DLD1 (cell line): Measurements from ENCODE around the gene CERS6.
"Not testable (repeated sequence)": the region's sequence is repeated elsewhere in the genome, so short reads cannot be mapped to it uniquely, and the experiment has no call there.

Experiments used
- in situ Hi-C: cut with HindIII; loops from 2 replicates; pipeline ENCODE4 v1.10.0; 2017; ENCODE audit warnings: low sequenced_read_pairs

Gene CERS6, protein sequence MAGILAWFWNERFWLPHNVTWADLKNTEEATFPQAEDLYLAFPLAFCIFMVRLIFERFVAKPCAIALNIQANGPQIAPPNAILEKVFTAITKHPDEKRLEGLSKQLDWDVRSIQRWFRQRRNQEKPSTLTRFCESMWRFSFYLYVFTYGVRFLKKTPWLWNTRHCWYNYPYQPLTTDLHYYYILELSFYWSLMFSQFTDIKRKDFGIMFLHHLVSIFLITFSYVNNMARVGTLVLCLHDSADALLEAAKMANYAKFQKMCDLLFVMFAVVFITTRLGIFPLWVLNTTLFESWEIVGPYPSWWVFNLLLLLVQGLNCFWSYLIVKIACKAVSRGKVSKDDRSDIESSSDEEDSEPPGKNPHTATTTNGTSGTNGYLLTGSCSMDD

DNA sequence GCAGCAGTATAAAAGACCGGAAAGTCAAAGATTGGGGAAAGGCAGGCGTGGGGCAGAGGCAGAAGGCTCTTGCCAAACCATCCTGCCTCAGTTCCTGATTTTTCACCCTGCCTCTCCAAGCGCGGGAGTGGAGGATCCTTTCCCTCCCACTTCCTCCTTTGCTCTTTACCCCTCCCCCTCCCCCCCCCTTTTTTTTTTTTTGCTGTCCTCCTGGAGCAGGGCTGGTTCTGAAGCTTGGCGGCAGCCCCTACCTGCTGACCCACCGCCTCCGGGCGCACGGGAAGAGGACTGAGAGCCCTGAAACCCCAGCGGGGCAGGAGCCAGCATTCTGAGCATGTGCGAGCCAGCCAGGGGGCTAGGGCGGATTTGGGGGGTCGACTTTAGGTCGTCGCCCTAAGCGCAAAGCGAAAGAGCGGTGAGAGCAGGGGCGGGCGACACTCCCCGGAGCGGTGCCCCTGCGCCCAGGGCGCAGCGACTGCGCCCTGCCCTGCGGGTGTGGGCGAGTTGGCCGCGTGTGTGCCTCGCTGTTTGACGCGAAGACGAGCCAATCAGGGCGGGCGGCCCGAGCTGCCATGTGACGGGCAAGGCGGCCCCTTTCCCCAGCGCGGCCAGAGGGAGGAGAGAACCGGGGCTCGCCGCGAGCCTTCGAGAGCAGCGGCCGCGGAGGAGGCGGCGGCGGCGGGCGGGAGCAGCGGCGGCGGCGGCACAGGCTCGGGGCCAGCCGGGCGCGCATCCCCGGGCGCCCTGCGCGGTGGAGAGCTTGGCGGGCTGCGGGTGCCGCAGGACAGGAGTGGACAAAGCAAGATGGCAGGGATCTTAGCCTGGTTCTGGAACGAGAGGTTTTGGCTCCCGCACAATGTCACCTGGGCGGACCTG, at the start of gene CERS6:
Gene CERS6 (plus strand): TSS at position 628 of the 876 bp plus-strand sequence. CDS start 177 bp downstream, at position 805.
- in situ Hi-C loops = no loop called here

DNA sequence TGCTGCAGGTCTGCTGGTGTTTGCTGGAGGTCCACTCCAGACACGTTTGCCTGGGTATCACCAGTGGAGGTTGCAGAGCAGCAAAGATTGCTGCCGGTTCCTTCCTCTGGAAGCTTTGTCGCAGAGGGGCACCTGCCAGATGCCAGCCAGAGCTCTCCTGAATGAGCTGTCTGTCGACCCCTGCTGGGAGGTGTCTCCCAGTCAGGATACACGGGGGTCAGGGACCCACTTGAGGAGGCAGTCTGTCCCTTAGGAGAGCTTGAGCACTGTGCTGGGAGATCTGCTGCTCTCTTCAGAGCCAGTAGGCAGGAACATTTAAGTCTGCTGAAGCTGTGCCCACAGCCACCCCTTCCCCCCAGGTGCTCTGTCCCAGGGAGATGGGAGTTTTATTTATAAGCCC, 43.8 kb upstream of the CERS6 start:
- in situ Hi-C loops = not testable (repeated sequence)

DNA sequence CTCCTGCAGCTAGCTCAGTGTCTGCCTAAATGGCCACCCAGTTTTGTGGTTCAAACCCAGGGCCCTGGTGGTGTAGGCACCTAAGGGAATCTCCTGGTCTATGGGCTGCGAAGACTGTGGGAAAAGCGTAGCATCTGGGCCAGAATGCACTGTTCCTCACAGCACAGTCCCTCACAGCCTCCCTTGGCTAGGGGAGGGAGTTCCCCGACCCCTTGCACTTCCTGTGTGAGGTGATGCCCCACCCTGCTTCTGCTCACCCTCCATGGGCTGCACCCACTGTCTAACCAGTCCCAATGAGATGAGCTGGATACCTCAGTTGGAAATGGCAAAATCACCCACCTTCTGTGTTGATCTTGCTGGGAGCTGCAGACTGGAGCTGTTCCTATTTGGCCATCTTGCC, 43.0 kb upstream of the CERS6 start:
- in situ Hi-C loops = not testable (repeated sequence)

DNA sequence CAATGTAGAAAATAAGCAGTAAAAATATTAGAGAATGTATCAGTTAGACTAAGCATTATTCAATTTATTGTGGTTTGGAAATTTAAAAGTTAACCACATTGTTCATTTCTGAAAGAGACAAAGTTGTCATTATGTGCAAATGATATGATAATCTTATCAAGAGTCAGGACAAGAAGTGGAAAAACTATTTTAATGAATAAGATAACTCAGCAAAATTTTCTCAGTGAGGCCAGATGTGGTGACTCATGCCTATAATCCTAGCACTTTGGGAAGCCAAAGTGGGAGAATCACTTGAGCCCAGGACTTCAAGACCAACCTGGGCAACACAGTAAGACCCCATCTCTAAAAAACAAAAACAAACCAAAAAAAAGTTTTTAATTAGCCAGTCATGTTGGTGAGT, 39.5 kb upstream of the CERS6 start:
- in situ Hi-C loops = no loop called here

GRCh38 chr2:168422584-168422983, 33.5 kb upstream of the CERS6 start:
- in situ Hi-C loops = no loop called here

DNA sequence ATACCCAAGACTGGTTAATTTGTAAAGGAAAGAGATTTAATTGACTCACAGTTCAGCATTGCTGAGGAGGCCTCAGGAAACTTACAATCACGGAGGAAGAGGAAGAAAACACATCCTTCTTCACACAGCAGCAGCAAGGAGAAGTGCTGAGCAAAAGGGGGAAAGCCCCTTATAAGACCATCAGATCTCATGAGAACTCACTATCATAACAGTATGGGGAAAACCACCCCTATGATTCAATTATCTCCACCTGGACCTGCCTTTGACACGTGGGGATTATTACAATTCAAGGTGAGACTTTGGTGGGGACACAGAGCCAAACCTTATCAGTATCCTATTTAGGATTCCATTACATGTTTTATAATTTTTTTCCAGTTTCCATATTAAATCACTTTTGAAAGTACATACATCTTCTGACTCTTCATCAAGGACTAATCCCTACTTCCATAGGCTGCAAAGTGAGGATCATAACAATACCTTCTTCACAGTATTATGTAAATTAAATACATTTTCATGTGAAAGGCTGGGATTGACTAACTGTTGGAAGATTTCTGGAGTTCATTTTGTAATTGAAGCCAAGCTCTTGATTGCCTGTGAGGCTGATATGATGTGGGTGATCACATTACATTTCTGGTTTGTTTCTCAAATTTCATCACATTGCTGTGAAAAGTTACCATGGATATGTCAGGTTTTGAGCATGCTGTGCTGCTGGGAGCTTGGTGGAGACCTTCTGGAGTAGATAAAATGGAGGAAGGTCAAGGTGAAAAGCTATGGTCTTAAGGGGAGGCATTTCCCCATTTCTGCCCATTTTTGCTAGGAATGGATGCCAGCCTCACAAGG, 31.7 kb upstream of the CERS6 start:
- in situ Hi-C loops = no loop called here

DNA sequence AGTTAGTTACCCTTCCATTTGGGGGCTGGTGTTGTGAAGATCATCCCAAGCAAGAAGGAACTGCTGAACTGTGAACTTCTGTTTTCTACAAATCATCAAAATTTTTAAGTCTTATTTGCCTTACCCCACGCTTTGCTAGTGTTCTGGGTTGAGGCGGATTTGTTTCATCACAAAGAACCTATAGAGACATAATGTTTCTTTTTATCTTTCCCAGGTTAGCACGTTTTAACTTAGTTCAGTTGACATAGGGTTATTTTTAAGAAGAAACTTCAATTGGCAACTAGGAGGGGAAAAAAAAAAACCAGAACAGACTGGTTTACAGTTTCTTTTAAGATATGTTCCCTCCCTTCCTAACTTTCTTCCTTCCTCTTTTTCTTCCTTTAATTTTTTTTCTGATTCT, 31.1 kb upstream of the CERS6 start:
- in situ Hi-C loops = no loop called here

DNA sequence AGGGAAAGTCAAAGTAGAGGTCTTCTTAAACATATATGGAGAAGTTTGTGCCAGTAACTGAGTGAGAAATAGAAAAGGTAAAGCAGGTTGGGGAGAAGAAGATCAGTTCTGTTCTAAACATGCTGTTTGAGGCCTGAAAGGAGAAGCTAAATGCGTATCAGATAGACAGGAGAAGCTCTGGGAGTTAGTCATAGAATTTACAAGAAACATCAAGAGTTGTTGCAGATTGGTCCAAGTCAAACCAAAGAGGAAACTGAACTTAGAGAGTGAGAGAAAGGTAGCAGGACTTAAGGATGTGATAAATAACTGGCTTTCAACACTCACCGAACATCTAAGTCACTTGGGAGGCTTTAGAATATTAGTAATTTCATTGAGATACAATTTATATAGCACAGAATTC, 29.2 kb upstream of the CERS6 start:
- in situ Hi-C loops = no loop called here

- in situ Hi-C loops = no loop called here
These were observed 28.6 kb upstream of the CERS6 start for GRCh38 chr2:168427451-168427850.

DNA sequence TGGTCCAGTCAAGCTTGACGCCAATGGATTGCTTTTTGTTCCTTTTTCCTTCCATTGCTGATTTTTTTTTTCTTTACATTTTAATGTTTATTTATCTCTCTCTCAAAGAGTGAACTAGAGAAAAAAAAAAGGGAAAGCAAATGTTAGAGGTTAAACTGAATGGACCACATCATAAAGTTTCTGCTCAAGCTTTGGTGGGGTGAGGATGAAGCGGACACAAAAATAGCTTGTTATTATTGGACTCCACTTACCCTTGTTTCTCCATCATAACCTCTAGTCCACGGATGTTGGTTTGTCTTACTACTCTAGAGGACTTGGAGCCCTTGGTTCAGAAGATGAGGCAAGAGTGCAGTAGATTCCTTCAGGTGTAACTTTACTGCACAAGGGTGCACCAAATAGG, 27.6 kb upstream of the CERS6 start:
- in situ Hi-C loops = no loop called here

DNA sequence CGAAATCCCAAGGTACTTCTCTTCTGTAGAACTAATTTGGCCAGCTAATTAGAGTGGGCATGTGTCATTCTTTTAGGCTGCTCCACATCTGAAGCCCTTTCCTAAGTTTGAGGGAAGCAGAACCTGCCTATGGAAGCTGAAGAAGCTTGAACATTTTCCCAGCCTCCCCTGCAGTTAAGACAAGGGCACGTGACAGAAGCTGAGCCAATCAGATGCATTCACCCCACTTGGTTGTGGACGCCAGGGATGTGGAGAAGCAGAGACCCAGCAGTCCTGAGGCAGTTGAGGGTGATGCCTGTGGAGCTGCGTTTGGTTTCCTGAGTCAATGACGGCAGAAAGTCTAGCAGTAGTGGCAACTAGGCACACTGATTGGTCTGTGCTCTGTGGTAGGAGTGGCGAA, 26.1 kb upstream of the CERS6 start:
- in situ Hi-C loops = no loop called here

- in situ Hi-C loops = no loop called here
These were observed 25.6 kb upstream of the CERS6 start for GRCh38 chr2:168430431-168430830.

- in situ Hi-C loops = no loop called here
These were observed 24.6 kb upstream of the CERS6 start for GRCh38 chr2:168431301-168432024.

DNA sequence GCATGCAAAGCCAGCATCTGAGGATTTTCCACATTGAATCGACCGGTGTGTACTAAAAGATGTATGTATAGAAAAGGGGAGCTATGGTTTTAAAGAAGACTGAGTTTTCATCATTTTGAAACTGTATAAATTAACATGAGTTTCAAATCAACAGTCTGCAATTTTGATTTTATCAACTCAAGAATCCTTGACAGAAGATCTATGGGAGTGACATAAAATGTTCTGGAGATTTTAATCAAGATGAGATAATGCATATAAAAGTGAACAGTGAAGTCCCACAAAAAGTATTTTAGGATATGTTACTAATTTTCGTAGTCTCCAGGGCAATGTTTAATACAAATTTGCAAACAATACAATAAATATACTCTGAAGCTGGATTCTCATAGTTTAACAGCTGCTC, 24.0 kb upstream of the CERS6 start:
- in situ Hi-C loops = no loop called here

DNA sequence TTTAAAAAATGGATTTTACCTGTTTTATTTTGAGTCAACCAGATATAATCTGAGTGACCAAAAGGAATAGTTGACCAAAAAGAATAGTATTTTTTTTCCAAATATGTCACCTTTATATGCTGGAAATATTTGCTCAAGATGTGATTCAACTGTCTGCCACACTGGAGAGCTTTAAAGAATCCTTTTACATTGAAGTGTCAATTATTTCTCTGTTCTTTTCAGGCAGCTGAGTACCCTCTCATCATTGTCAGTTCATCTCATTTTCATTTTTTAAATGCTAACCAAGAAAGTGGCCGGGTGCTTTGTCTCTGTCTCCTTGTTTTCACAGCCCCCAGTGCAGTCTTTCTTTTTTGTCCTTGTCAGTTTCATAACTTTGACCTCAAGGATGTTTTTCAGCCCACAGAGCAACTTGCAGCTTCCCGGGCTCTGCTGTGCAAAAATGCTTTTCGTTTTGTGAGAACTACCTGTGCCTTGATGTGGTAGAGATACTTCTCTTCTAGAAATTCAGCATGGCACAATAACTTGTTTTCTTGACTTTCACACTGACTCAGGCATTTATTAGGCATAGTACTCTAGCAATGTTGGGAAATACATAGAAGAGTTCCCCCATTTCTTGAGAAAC, 23.4 kb upstream of the CERS6 start:
- in situ Hi-C loops = no loop called here

DNA sequence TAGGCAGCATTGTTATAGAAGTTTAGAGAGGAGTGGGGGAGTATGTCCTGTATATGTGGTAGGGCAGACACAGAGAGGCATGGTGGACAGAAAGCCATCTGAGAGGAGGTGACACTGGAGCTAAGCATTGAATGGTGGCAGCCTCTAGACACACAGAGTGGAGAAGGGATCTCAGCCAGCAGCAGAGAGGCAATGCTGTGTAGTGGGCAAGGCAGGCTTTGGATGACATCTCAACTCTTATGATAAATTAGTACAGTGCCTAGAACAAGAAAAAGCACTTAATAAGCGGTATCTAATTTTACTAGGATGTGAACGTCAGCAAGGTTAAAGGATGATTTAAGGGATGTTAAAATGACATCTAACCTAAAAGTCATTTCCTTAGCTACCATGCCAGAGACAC, 22.5 kb upstream of the CERS6 start:
- in situ Hi-C loops = no loop called here

DNA sequence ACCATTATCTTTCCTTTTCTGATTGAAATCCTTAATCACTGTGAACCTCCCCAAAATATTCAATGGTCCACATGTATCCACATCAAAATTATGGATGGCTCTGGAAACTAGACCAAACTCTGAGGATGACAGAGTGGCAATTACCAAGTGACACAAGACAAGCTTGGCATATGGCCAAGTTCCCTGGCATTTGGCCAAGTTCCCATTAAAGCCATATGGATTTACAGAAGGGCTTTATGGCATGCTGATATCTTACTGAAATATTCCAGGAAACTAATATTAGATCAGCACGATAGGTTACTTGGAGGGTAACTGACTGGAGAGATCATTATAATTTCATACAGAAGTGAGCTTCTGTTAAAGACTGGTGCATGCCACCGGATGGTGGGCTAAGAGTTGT, 21.9 kb upstream of the CERS6 start:
- in situ Hi-C loops = no loop called here

DNA sequence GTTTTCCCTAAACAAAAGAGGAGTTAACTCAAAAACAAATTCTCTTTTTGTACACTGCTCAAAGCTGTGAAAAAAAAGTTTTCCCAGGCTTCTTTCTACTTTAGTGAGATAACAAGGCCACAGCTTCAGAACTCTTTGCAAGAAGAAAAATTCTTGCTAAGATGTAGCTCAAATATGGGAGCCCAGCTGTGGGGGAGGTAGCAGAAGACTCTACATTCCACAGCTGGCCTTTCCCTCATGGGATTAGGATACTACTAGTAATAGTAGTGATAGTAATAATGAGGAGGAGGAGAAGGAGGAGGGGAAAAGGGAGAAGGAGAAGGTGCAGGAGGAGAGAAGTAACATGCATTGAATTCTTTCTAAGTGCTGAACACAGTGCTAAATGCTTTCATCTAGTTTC, 19.2 kb upstream of the CERS6 start:
- in situ Hi-C loops = no loop called here

DNA sequence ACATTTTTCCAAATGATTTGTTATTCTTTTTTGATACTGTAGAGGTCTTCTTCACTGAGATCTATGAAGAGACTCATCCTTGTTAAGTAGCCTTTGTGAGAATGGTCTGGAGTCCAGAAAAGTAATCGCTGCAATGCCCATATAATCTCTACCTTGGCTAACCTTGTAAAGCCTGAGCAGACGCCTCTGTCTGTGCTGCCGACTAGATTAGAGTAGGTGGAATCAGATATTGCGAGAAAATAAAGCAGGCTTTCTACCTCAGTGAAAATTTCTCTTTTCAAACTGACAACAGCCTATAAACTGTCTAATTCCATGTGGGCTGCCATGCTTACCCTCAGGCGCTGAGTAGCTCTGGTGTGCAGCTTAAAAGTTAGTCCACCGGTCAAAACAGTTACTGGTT, 17.5 kb upstream of the CERS6 start:
- in situ Hi-C loops = no loop called here

- in situ Hi-C loops = no loop called here
These were observed 16.5 kb upstream of the CERS6 start for GRCh38 chr2:168439536-168439935.
